SK-N-SH treated with all-trans-retinoic acid at 6 μM for 48 hours (cell line): Measurements from ENCODE around the gene CIT.

ENCODE experiments used
- ATAC-seq: fragments of 200-7000 bp; cut with Tn5 transposase; 3 replicates; pipeline ENCODE4 v1.9.1; 2020; ENCODE audit warnings: mild to moderate bottlenecking, moderate library complexity
- ARNTL ChIP-seq: fragments of 450-650 bp; formaldehyde crosslinking; IDR thresholded peaks from 2 replicates; pipeline ENCODE4 v1.5.0; 2020; ENCODE audit warnings: low read depth, mild to moderate bottlenecking, moderate library complexity, borderline replicate concordance
- BACH2 ChIP-seq: fragments of 250-450 bp; sonication (Bioruptor Pico); IDR thresholded peaks from 2 replicates; pipeline ENCODE4 v1.9.0; 2021; ENCODE audit warnings: mild to moderate bottlenecking, borderline replicate concordance
- CSDC2 ChIP-seq: fragments of 250-450 bp; sonication (Bioruptor Pico); IDR thresholded peaks from 2 replicates; pipeline ENCODE4 v1.5.0; 2020; ENCODE audit warnings: mild to moderate bottlenecking, moderate library complexity
- ESRRG ChIP-seq: fragments of 250-450 bp; sonication (Bioruptor Pico); IDR thresholded peaks from 2 replicates; pipeline ENCODE4 v1.6.1; 2021; ENCODE audit warnings: mild to moderate bottlenecking
- GLIS3 ChIP-seq: fragments of 250-450 bp; sonication (Bioruptor Pico); IDR thresholded peaks from 2 replicates; pipeline ENCODE4 v1.5.0; 2020; ENCODE audit warnings: mild to moderate bottlenecking, moderate library complexity
- ISL1 ChIP-seq: fragments of 250-450 bp; sonication (Bioruptor Pico); IDR thresholded peaks from 2 replicates; pipeline ENCODE4 v2.1.2; 2022; ENCODE audit warnings: mild to moderate bottlenecking, moderate library complexity
- OSR1 ChIP-seq: fragments of 250-450 bp; sonication (Bioruptor Pico); IDR thresholded peaks from 2 replicates; pipeline ENCODE4 v1.8.0; 2022; ENCODE audit warnings: moderate library complexity, mild to moderate bottlenecking, inconsistent platforms
- PPARA ChIP-seq: fragments of 250-450 bp; sonication (Bioruptor Pico); IDR thresholded peaks from 2 replicates; pipeline ENCODE4 v1.5.0; 2020; ENCODE audit warnings: mild to moderate bottlenecking, borderline replicate concordance
- RARB ChIP-seq: fragments of 250-450 bp; sonication (Bioruptor Pico); IDR thresholded peaks from 2 replicates; pipeline ENCODE4 v1.8.0; 2021; ENCODE audit warnings: mild to moderate bottlenecking, moderate library complexity
- SNAI2 ChIP-seq: fragments of 250-450 bp; sonication (Bioruptor Pico); IDR thresholded peaks from 2 replicates; pipeline ENCODE4 v1.5.0; 2020; ENCODE audit warnings: mild to moderate bottlenecking, moderate library complexity
- TCF4 ChIP-seq: fragments of 250-450 bp; sonication (Bioruptor Pico); IDR thresholded peaks from 2 replicates; pipeline ENCODE4 v1.8.0; 2021; ENCODE audit warnings: mild to moderate bottlenecking, moderate library complexity, borderline replicate concordance
- TOX ChIP-seq: fragments of 250-450 bp; sonication (Bioruptor Pico); IDR thresholded peaks from 2 replicates; pipeline ENCODE4 v1.8.0; 2021; ENCODE audit warnings: mild to moderate bottlenecking, moderate library complexity, borderline replicate concordance
- ZC3H10 ChIP-seq: fragments of 250-450 bp; sonication (Bioruptor Pico); IDR thresholded peaks from 2 replicates; pipeline ENCODE4 v1.5.1; 2021; ENCODE audit warnings: mild to moderate bottlenecking, moderate library complexity
- ZFP3 ChIP-seq: fragments of 250-450 bp; sonication (Bioruptor Pico); IDR thresholded peaks from 2 replicates; pipeline ENCODE4 v1.5.0; 2020; ENCODE audit warnings: mild to moderate bottlenecking, moderate library complexity
- ZFP30 ChIP-seq: fragments of 450-650 bp; formaldehyde crosslinking; IDR thresholded peaks from 2 replicates; pipeline ENCODE4 v1.5.0; 2022; ENCODE audit warnings: mild to moderate bottlenecking, moderate library complexity
- ZNF70 ChIP-seq: fragments of 450-650 bp; formaldehyde crosslinking; IDR thresholded peaks from 2 replicates; pipeline ENCODE4 v1.5.0; 2020; ENCODE audit warnings: mild to moderate bottlenecking, moderate library complexity
- ZNF8 ChIP-seq: fragments of 450-650 bp; formaldehyde crosslinking; IDR thresholded peaks from 2 replicates; pipeline ENCODE4 v1.5.0; 2020; ENCODE audit warnings: mild to moderate bottlenecking, moderate library complexity
- TF ChIP-seq, protein P1 (sequence below): fragments of 250-450 bp; sonication (Bioruptor Pico); IDR thresholded peaks from 2 replicates; pipeline ENCODE4 v1.5.0; 2020; ENCODE audit warnings: mild to moderate bottlenecking, moderate library complexity
- TF ChIP-seq, protein P2 (sequence below): fragments of 250-450 bp; sonication (Bioruptor Pico); IDR thresholded peaks from 2 replicates; pipeline ENCODE4 v1.5.1; 2020; ENCODE audit warnings: low read depth, mild to moderate bottlenecking, moderate library complexity
- TF ChIP-seq, protein P3 (sequence below): fragments of 250-450 bp; sonication (Bioruptor Pico); IDR thresholded peaks from 2 replicates; pipeline ENCODE4 v1.5.1; 2021; ENCODE audit warnings: mild to moderate bottlenecking, moderate library complexity
- TF ChIP-seq, protein P4 (sequence below): fragments of 250-450 bp; sonication (Bioruptor Pico); IDR thresholded peaks from 2 replicates; pipeline ENCODE4 v1.8.0; 2021; ENCODE audit warnings: low read depth, mild to moderate bottlenecking, moderate library complexity, borderline replicate concordance
- TF ChIP-seq, protein P5 (sequence below): fragments of 250-450 bp; sonication (Bioruptor Pico); IDR thresholded peaks from 2 replicates; pipeline ENCODE4 v1.8.0; 2020; ENCODE audit warnings: mild to moderate bottlenecking, moderate library complexity, borderline replicate concordance

CIT gene

DNA sequence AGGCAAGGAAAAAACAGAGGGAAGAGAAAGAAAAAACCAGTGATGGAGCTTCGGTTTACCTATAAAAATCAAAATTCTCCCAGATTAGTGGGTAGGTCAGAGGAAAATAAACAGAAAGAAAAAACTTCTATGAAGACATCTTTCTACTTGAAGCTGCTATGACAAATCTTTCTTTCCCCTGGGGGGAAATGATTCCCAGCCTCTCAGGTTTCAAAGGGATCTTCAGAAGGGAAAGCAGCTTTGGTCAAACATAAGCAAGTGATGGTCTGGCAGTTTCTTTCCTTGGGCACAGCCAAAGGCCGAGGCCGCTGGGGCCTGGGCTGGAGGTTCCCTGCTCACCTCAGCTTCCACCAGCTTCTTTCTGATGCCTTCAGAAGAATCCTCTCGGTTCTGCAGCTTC is 104.7 kb downstream of the CIT start:
- no peak for ATAC-seq

DNA sequence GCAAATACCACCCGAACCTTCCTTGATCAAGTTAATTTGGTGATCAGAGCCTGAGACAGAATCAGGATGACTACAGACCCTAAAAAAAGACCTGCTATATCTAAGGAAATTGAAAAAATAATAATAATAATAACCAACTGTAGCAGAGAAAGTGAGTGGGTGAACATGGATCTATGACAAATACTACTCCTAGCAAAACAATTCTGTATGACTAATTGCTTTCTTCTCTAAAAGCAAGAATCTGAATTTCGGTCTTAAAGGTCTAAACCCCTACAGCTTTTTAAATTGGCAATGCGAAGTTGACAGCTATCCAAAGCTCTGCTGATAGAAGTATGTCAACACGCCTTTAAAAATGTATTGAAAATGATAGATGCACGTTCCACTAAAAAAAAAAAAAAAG is 107.0 kb downstream of the CIT start:
- no peak for ATAC-seq
- no peak for TF ChIP-seq TOX (CRISPR knock-in tag)
- TF ChIP-seq ARNTL (CRISPR knock-in tag): no peak
- no peak for TF ChIP-seq TCF4
- TF ChIP-seq, protein P1, sequence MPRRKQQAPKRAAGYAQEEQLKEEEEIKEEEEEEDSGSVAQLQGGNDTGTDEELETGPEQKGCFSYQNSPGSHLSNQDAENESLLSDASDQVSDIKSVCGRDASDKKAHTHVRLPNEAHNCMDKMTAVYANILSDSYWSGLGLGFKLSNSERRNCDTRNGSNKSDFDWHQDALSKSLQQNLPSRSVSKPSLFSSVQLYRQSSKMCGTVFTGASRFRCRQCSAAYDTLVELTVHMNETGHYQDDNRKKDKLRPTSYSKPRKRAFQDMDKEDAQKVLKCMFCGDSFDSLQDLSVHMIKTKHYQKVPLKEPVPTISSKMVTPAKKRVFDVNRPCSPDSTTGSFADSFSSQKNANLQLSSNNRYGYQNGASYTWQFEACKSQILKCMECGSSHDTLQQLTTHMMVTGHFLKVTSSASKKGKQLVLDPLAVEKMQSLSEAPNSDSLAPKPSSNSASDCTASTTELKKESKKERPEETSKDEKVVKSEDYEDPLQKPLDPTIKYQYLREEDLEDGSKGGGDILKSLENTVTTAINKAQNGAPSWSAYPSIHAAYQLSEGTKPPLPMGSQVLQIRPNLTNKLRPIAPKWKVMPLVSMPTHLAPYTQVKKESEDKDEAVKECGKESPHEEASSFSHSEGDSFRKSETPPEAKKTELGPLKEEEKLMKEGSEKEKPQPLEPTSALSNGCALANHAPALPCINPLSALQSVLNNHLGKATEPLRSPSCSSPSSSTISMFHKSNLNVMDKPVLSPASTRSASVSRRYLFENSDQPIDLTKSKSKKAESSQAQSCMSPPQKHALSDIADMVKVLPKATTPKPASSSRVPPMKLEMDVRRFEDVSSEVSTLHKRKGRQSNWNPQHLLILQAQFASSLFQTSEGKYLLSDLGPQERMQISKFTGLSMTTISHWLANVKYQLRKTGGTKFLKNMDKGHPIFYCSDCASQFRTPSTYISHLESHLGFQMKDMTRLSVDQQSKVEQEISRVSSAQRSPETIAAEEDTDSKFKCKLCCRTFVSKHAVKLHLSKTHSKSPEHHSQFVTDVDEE (CRISPR knock-in tag): no peak
- TF ChIP-seq ZNF70: no peak
- no peak for TF ChIP-seq SNAI2 (CRISPR knock-in tag)
- no peak for TF ChIP-seq OSR1 (CRISPR knock-in tag)

More for the DNA sequence above, 104.7 kb downstream of the CIT start:
- TF ChIP-seq BACH2: no peak
- TF ChIP-seq ZFP3 (CRISPR knock-in tag): no peak
- TF ChIP-seq CSDC2 (CRISPR knock-in tag): no peak
- no peak for TF ChIP-seq ZFP30 (CRISPR knock-in tag)
- TF ChIP-seq ARNTL (CRISPR knock-in tag): no peak
- TF ChIP-seq TOX (CRISPR knock-in tag): no peak
- no peak for TF ChIP-seq RARB (CRISPR knock-in tag)
- no peak for TF ChIP-seq SNAI2 (CRISPR knock-in tag)
- TF ChIP-seq, protein P2, sequence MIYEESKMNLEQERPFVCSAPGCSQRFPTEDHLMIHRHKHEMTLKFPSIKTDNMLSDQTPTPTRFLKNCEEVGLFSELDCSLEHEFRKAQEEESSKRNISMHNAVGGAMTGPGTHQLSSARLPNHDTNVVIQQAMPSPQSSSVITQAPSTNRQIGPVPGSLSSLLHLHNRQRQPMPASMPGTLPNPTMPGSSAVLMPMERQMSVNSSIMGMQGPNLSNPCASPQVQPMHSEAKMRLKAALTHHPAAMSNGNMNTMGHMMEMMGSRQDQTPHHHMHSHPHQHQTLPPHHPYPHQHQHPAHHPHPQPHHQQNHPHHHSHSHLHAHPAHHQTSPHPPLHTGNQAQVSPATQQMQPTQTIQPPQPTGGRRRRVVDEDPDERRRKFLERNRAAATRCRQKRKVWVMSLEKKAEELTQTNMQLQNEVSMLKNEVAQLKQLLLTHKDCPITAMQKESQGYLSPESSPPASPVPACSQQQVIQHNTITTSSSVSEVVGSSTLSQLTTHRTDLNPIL (CRISPR knock-in tag): no peak
- TF ChIP-seq GLIS3 (CRISPR knock-in tag): no peak
- TF ChIP-seq TCF4: no peak
- TF ChIP-seq ZNF8 (CRISPR knock-in tag): no peak
- TF ChIP-seq ZNF70: no peak
- TF ChIP-seq, protein P3, sequence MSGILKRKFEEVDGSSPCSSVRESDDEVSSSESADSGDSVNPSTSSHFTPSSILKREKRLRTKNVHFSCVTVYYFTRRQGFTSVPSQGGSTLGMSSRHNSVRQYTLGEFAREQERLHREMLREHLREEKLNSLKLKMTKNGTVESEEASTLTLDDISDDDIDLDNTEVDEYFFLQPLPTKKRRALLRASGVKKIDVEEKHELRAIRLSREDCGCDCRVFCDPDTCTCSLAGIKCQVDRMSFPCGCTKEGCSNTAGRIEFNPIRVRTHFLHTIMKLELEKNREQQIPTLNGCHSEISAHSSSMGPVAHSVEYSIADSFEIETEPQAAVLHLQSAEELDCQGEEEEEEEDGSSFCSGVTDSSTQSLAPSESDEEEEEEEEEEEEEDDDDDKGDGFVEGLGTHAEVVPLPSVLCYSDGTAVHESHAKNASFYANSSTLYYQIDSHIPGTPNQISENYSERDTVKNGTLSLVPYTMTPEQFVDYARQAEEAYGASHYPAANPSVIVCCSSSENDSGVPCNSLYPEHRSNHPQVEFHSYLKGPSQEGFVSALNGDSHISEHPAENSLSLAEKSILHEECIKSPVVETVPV: no peak
- no peak for TF ChIP-seq PPARA (CRISPR knock-in tag)
- TF ChIP-seq, protein P4, sequence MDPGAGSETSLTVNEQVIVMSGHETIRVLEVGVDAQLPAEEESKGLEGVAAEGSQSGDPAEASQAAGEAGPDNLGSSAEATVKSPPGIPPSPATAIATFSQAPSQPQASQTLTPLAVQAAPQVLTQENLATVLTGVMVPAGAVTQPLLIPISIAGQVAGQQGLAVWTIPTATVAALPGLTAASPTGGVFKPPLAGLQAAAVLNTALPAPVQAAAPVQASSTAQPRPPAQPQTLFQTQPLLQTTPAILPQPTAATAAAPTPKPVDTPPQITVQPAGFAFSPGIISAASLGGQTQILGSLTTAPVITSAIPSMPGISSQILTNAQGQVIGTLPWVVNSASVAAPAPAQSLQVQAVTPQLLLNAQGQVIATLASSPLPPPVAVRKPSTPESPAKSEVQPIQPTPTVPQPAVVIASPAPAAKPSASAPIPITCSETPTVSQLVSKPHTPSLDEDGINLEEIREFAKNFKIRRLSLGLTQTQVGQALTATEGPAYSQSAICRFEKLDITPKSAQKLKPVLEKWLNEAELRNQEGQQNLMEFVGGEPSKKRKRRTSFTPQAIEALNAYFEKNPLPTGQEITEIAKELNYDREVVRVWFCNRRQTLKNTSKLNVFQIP (CRISPR knock-in tag): no peak
- TF ChIP-seq ISL1: no peak
- TF ChIP-seq, protein P5, sequence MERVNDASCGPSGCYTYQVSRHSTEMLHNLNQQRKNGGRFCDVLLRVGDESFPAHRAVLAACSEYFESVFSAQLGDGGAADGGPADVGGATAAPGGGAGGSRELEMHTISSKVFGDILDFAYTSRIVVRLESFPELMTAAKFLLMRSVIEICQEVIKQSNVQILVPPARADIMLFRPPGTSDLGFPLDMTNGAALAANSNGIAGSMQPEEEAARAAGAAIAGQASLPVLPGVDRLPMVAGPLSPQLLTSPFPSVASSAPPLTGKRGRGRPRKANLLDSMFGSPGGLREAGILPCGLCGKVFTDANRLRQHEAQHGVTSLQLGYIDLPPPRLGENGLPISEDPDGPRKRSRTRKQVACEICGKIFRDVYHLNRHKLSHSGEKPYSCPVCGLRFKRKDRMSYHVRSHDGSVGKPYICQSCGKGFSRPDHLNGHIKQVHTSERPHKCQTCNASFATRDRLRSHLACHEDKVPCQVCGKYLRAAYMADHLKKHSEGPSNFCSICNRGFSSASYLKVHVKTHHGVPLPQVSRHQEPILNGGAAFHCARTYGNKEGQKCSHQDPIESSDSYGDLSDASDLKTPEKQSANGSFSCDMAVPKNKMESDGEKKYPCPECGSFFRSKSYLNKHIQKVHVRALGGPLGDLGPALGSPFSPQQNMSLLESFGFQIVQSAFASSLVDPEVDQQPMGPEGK: no peak
- no peak for TF ChIP-seq OSR1 (CRISPR knock-in tag)

DNA sequence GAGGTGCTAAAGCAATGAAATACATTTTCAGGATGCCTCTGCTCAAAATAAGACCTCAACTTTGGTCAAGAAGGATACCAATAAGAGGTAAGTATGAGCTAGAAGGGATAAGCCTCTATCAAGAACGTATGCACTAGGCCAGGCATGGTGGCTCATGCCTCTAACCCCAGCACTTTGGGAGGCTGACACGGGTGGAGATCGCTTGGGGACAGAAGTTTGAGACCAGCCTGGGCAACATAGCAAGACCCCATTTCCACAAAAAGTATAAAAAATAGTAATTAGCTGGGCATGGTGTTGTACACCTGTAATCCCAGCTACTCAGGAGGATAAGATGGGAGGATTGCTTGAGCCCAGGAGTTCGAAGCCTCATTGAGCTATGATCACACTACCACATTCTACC is 114.5 kb downstream of the CIT start:
- no peak for ATAC-seq
- TF ChIP-seq TCF4: no peak
- no peak for TF ChIP-seq OSR1 (CRISPR knock-in tag)
- no peak for TF ChIP-seq SNAI2 (CRISPR knock-in tag)
- TF ChIP-seq ZC3H10: no peak
- TF ChIP-seq, protein P1 (CRISPR knock-in tag): no peak
- TF ChIP-seq, protein P3: no peak
- TF ChIP-seq ESRRG (CRISPR knock-in tag): no peak
- TF ChIP-seq, protein P5: no peak
